Spleen (tissue), 7 donors: ENCODE data around the gene SLC44A1.

ENCODE experiments used
- POLR2AphosphoS5 ChIP-seq, 3 donors: sonication (generic); formaldehyde crosslinking; IDR thresholded peaks; one replicate each; pipeline ENCODE4 v1.5.1; 2017; ENCODE audit warnings: antibody characterized with exemption in 3 of 3
- TF ChIP-seq, protein P1 (sequence below), 11 experiments: fragments of 200-600 bp in 7 of 11; fragments of 450-650 bp in 4 of 11; sonication (generic) in 4 of 11; IDR thresholded peaks in 8 of 11; conservative IDR thresholded peaks in 3 of 11; 1 replicate in 7 of 11; 2 replicates in 4 of 11; pipeline versions ENCODE4 v1.4.0 to v1.8.0; 2016 to 2021; ENCODE audit warnings: antibody characterized with exemption in 11 of 11, inconsistent platforms in 4 of 11, mild to moderate bottlenecking in 1 of 11
- donor health status: DM: no; HTN: no; CAD: no; lungs with moderate emphysema.
- donor health status: DM: no; HTN: no; CAD: no.
- donor health status: DM: no; HTN: no; CAD: no.

DNA sequence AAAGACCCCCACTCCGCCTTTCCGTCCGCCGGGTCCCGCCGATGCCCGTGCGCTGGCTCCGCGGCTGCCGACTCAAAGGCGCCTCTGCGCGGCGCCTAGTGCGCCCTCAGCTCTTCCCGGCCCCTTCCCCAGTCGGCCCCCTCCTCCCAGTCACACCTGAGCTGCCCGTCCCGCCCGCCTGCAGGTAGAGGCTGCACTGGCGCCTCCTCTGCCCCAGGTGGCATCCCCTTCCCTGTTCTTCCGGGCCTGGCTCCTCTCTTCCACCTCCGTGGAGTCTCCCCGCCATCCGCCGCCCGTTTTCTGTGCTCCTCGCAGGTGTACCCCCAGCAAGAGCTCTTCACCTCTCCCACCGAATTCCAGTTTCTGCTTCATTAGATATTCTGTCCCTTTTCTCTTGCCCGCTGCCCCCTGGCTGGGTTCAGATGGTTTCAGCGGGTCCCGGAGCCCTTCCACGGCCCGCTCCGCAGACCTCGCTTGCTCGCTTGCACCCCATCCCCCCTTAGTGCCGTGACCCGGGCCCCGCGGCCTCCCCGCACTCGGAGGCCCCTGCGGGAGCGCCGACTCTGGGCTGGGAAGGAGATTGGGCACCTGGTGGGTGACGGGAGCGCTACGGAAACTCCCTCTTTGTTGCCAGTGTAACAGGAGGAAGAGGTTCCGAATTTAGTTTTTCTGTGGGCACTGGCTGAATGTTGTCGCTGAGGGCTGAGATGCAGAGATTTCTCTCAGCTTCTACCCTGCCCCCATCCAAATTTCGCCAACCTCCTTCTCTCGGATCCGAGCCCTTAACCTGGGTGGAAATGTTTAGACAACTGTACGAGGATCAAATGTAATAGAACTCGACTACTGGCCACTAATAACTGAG lies 809 bp downstream of the SLC44A1 start:
- TF ChIP-seq POLR2AphosphoS5 (IDR thresholded peaks at IDR 0.05) = peak in 2 of 3 donors; percentile 70
- TF ChIP-seq, protein P1, sequence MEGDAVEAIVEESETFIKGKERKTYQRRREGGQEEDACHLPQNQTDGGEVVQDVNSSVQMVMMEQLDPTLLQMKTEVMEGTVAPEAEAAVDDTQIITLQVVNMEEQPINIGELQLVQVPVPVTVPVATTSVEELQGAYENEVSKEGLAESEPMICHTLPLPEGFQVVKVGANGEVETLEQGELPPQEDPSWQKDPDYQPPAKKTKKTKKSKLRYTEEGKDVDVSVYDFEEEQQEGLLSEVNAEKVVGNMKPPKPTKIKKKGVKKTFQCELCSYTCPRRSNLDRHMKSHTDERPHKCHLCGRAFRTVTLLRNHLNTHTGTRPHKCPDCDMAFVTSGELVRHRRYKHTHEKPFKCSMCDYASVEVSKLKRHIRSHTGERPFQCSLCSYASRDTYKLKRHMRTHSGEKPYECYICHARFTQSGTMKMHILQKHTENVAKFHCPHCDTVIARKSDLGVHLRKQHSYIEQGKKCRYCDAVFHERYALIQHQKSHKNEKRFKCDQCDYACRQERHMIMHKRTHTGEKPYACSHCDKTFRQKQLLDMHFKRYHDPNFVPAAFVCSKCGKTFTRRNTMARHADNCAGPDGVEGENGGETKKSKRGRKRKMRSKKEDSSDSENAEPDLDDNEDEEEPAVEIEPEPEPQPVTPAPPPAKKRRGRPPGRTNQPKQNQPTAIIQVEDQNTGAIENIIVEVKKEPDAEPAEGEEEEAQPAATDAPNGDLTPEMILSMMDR (IDR thresholded peaks at IDR 0.05 in 8 of 11, conservative IDR thresholded peaks at IDR 0.05 in 3 of 11) = peak in 2 of 11 experiments; percentile 11 to 30
